ENCODE data around the gene EFHC2.

- TF ChIP-seq CTCF (IDR thresholded peaks at IDR 0.05; ENCODE audit: low read depth, low read length): no peak
- TF ChIP-seq EZH2phosphoT487 (IDR thresholded peaks at IDR 0.05; ENCODE audit: low read depth): no peak
Observed at GRCh38 chrX:44241546-44241945, 101.9 kb downstream of the EFHC2 start.
